ENCODE measurements around the gene MAP3K21. TPM values are rescaled to one million over a fixed set of nuclear protein-coding genes. Genes with fewer than 3 reads are reported as not detected.

Gene MAP3K21
- total and polyA plus RNA-seq, 8 donors, result 4.8 to 58.5 (median 16.1) TPM

GRCh38 chr1:233356705-233356987 is 29.1 kb downstream of the MAP3K21 start:
- no peaks in the 10 kb centered on the region for H3K9me3 ChIP-seq
- TF ChIP-seq, protein P1, sequence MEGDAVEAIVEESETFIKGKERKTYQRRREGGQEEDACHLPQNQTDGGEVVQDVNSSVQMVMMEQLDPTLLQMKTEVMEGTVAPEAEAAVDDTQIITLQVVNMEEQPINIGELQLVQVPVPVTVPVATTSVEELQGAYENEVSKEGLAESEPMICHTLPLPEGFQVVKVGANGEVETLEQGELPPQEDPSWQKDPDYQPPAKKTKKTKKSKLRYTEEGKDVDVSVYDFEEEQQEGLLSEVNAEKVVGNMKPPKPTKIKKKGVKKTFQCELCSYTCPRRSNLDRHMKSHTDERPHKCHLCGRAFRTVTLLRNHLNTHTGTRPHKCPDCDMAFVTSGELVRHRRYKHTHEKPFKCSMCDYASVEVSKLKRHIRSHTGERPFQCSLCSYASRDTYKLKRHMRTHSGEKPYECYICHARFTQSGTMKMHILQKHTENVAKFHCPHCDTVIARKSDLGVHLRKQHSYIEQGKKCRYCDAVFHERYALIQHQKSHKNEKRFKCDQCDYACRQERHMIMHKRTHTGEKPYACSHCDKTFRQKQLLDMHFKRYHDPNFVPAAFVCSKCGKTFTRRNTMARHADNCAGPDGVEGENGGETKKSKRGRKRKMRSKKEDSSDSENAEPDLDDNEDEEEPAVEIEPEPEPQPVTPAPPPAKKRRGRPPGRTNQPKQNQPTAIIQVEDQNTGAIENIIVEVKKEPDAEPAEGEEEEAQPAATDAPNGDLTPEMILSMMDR (IDR thresholded peaks at IDR 0.05), result no peak
- no peak for TF ChIP-seq EP300 (IDR thresholded peaks at IDR 0.05)
- TF ChIP-seq POLR2AphosphoS5 (IDR thresholded peaks at IDR 0.05), result no peak
- TF ChIP-seq POLR2A (IDR thresholded peaks at IDR 0.05), result no peak
- 91 to 95% (median 91%) methylated on average over 3 of the region's 3 CpGs for WGBS, 5 donors
- no peaks in the 10 kb centered on the region for H3K27me3 ChIP-seq
- H3K4me1 ChIP-seq, result peaks cover 0 to 29% (median 14%) of the 10 kb centered on the region in 4 donors
- no peak overlapping the region for H3K4me3 ChIP-seq
- intact Hi-C loops (cut with DNase I; ENCODE audit: low total_unique reads), result no loop called here
- H3K27ac ChIP-seq, result no peak overlapping the region
- no peak for DNase-seq
- peaks cover 0 to 11% (median 2%) of the 10 kb centered on the region in 4 donors for H3K36me3 ChIP-seq

DNA sequence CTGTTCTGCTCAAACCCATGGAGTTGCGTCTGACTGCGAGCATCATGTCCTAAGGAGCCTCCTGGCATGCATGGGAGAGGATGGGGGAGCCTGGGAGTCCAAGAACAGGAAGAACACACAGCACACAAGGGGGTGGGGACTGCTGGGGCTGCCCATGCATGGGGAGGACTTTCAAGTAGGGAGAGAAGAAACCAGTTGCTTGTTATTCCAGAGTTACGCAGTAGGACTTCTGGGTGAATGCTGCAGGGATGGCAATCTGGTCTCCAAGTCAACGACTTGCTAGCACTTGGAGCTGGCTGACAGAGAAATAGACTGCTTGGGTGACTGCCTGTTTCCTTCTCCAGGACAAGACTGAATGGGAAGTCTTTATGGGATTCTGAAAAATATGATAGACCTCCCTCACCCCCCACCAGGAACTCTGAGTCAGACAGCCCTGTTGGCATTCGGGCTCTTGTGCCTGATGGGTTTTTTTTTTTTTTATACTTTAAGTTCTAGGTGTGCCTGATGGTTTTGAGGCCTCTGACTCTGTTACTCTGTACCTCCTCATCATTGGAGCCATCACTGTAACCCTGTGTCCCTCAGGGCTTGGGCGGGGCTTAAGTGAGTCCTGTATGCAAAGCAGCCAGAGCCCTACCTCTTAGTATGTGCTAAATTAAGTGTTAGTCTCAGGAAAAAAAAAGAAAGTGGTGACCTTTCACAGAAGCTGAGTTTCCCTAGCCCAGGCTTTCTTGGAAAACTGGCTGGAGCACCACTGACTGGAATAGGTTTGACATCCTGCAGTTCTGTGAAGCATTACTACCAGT is 30.3 kb downstream of the MAP3K21 start:
- no peak for TF ChIP-seq POLR2AphosphoS5 (IDR thresholded peaks at IDR 0.05)
- intact Hi-C loops (cut with DNase I; ENCODE audit: low total_unique reads), result no loop called here
- H3K9me3 ChIP-seq, result no peaks in the 10 kb centered on the region
- H3K4me3 ChIP-seq, result no peak overlapping the region
- H3K27ac ChIP-seq, result no peak overlapping the region
- H3K4me1 ChIP-seq, result peaks cover 0 to 30% (median 15%) of the 10 kb centered on the region in 4 donors
- no peak for DNase-seq
- WGBS, 5 donors, result 84 to 92% (median 89%) methylated on average over 6 of the region's 6 CpGs
- no peaks in the 10 kb centered on the region for H3K27me3 ChIP-seq
- H3K36me3 ChIP-seq, result peaks cover 0 to 11% (median 2%) of the 10 kb centered on the region in 4 donors

- H3K27ac ChIP-seq, result peak overlapping the region in 2 of 5 donors; percentile 16 to 36
- peak; percentile 81 for DNase-seq
- H3K36me3 ChIP-seq, result peaks cover 0 to 11% (median under 1%) of the 10 kb centered on the region in 4 donors
- TF ChIP-seq POLR2AphosphoS5 (IDR thresholded peaks at IDR 0.05), result peak in 2 of 3 donors; percentile 51 to 69
- TF ChIP-seq POLR2A (IDR thresholded peaks at IDR 0.05), result no peak
- H3K9me3 ChIP-seq, result no peaks in the 10 kb centered on the region
- H3K4me1 ChIP-seq, result peaks cover 0 to 30% (median 15%) of the 10 kb centered on the region in 4 donors
- H3K4me3 ChIP-seq, result no peak overlapping the region
- no peaks in the 10 kb centered on the region for H3K27me3 ChIP-seq
- intact Hi-C loops (cut with DNase I; ENCODE audit: low total_unique reads), result no loop called here
- 34 to 56% (median 44%) methylated on average over 5 of the region's 5 CpGs for WGBS, 5 donors
Measured at GRCh38 chr1:233359431-233359830, 31.9 kb downstream of the MAP3K21 start.

GRCh38 chr1:233359905-233360304 is 32.4 kb downstream of the MAP3K21 start:
- 29 to 70% (median 47%) methylated on average over 2 of the region's 2 CpGs for WGBS, 5 donors
- Histone ChIP-seq H3K36me3 (peaks cover 0 to 11% (median 0%) of the 10 kb centered on the region in 4 donors), H3K4me1 (peaks cover 0 to 30% (median 15%) of the 10 kb centered on the region in 4 donors), H3K4me3 (no peak overlapping the region), H3K27me3 (no peaks in the 10 kb centered on the region), H3K27ac (peak overlapping the region in 2 of 5 donors; percentile 16 to 29), H3K9me3 (no peaks in the 10 kb centered on the region)
- TF ChIP-seq POLR2A (IDR thresholded peaks at IDR 0.05), result no peak
- no peak for TF ChIP-seq POLR2AphosphoS5 (IDR thresholded peaks at IDR 0.05)
- intact Hi-C loops (cut with DNase I; ENCODE audit: low total_unique reads), result no loop called here
- DNase-seq, result no peak

DNA sequence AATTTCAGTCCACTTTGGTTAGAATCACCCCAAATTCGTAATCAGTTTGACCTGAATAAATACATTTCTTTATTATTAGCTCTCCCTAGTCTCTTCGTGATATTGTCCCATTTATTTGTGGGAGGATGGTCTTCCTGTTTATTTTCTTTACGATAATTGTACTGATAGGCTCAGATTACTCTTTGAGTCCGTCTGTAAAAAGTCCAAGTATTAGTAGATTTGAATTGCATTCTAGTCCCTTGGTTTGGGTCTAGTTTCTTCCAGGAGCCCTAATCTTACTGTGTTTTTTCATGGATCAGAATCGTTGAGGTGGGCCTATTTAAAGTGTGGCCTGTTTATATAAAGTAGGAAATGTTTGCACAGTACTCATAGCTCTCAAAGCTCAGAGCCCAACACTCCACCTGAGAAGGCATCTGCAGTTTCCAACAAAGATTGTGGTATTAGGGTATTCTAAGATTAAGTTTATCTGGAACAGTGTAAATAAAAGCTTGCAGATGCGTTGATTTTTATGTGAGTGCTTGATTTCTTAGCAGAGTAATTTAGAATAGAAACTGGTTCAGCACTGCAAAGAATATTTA is 33.1 kb downstream of the MAP3K21 start:
- Histone ChIP-seq H3K4me3 (no peak overlapping the region), H3K36me3 (peaks cover 0 to 5% (median 0%) of the 10 kb centered on the region in 4 donors), H3K4me1 (peaks cover 0 to 30% (median 15%) of the 10 kb centered on the region in 4 donors), H3K27ac (peak overlapping the region in 2 of 5 donors; percentile 16 to 29), H3K27me3 (no peaks in the 10 kb centered on the region), H3K9me3 (no peaks in the 10 kb centered on the region)
- TF ChIP-seq, protein P1 (IDR thresholded peaks at IDR 0.05), result no peak
- TF ChIP-seq POLR2A (IDR thresholded peaks at IDR 0.05) (no peak), EP300 (IDR thresholded peaks at IDR 0.05) (no peak), POLR2AphosphoS5 (IDR thresholded peaks at IDR 0.05) (no peak)
- no peak for DNase-seq
- WGBS, 5 donors, result 27 to 50% (median 41%) methylated on average over 6 of the region's 6 CpGs
- intact Hi-C loops (cut with DNase I; ENCODE audit: low total_unique reads), result no loop called here

All from stomach (tissue), 9 donors.